Measurements from ENCODE around the gene SLC40A1. TPM values are rescaled to one million over a fixed set of nuclear protein-coding genes. Genes with fewer than 3 reads are reported as not detected.

SLC40A1 gene
- total and polyA plus RNA-seq, 2 of the 8 experiments (the other 6 are each of a cell fraction or from before 2014, with no cell fraction given), result 0.03 TPM; not detected in 1

DNA sequence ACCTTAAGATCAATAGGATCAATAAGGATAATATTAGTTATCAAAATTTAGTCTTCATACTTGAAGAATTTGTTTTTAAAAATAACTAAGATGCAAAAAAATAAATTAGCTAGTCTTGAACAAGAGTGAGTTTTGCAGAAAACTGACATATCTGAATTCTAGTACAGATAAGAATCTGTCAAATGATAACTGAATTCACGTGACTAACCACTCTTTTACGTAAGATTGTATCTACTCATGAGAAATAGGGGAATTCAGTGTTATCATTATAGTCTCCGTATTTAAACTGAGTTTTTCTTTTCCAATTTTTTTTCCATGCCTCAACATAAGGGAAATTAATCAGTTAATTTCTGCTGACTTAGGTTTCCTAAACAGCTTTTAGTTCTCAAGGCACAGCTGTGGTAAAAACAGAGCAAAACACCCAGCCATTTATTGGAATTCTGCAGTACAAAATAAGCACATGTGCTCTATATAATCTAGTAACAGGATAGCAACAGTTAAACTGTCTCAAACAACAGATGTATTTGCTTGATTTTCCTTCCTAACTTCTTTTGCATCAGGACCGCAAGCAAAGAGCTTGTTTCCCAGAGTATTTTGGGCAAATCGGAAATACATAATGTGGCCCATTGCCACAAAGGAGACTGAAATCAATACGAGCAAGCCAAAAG, 19.1 kb downstream of the SLC40A1 start:
- H3K9me3 ChIP-seq (ENCODE audit: insufficient read depth in 2 of 2, low read depth in 1 of 2, low read length in 1 of 2), result no peaks in the 10 kb centered on the region
- no peaks in the 10 kb centered on the region for H3K23me2 ChIP-seq (ENCODE audit: low read depth, low read length)
- DNase-seq (ENCODE audit: low read depth in 1 of 2, low spot score in 2 of 2) (no peak), FAIRE-seq (no peak)
- H4K91ac ChIP-seq (replicated peaks; ENCODE audit: insufficient read length, low read length), result no peak overlapping the region
- WGBS, 2 experiments (ENCODE audit: extremely low coverage in 1 of 2, insufficient coverage in 1 of 2, insufficient read length in 1 of 2, insufficient replicate concordance in 2 of 2, low coverage in 1 of 2, low lambda C conversion rate in 2 of 2, missing lambda C conversion rate in 1 of 2), result 88% methylated on average over 6 of the region's 6 CpGs; no CpG with 5 or more reads in 1 of the 2 experiments
- H3K79me2 ChIP-seq (ENCODE audit: control insufficient read depth in 1 of 2, insufficient read depth in 2 of 2, low read length in 2 of 2), result no peaks in the 10 kb centered on the region
- H3K4me1 ChIP-seq (replicated peaks in 1 of 4; ENCODE audit: control insufficient read depth in 3 of 4, insufficient read depth in 4 of 4, low read length in 3 of 4), result no peaks in the 10 kb centered on the region
- TF ChIP-seq NRF1 (IDR thresholded peaks at IDR 0.05; ENCODE audit: low read depth, low read length), result no peak
- TF ChIP-seq TCF12 (IDR thresholded peaks at IDR 0.05; ENCODE audit: low read depth, low read length), result no peak
- no peak for TF ChIP-seq SIN3A (conservative IDR thresholded peaks at IDR 0.05 in 1 of 2, IDR thresholded peaks at IDR 0.05 in 1 of 2; ENCODE audit: low read depth in 1 of 2, low read length in 2 of 2)
- no peak for TF ChIP-seq TAF1 (IDR thresholded peaks at IDR 0.05; ENCODE audit: low read depth, low read length)
- no peak for TF ChIP-seq ZNF274 (IDR thresholded peaks at IDR 0.05; ENCODE audit: borderline replicate concordance, extremely low read depth, low read length)
- no peak for TF ChIP-seq CEBPB (IDR thresholded peaks at IDR 0.05; ENCODE audit: low read depth, low read length)
- no peak for TF ChIP-seq FOSL1 (IDR thresholded peaks at IDR 0.05; ENCODE audit: insufficient read depth, low read depth, low read length)
- no peak overlapping the region for H2BK12ac ChIP-seq (ENCODE audit: low read depth, low read length)
- no peak overlapping the region for H2BK120ac ChIP-seq (replicated peaks; ENCODE audit: low read depth, low read length)
- CTCF ChIA-PET (ENCODE audit: partially characterized antibody), result interaction anchor here (1.3 to 1.5 kb wide), 2 partner anchors 11 to 96 kb away, joined by 3 to 4 read pairs; no protein-coding TSS in a partner anchor
- H3K27me3 ChIP-seq (replicated peaks in 1 of 4; ENCODE audit: control insufficient read depth in 3 of 4, extremely low read depth in 1 of 4, insufficient read depth in 3 of 4, low read length in 3 of 4), result no peaks in the 10 kb centered on the region
- no peak overlapping the region for H2BK5ac ChIP-seq (ENCODE audit: low read depth, low read length)
- no peaks in the 10 kb centered on the region for H3K79me1 ChIP-seq (ENCODE audit: low read depth, low read length)
- POLR2A ChIA-PET (ENCODE audit: partially characterized antibody), result no interaction called here
- no peak overlapping the region for H2AK5ac ChIP-seq (ENCODE audit: low read depth, low read length)
- H3K18ac ChIP-seq (ENCODE audit: extremely low read depth, low read length), result no peak overlapping the region
- H2BK20ac ChIP-seq (ENCODE audit: low read length), result no peak overlapping the region
- no peak overlapping the region for H3K4me3 ChIP-seq (ENCODE audit: extremely low read depth in 1 of 4, insufficient read depth in 2 of 4, low read depth in 3 of 4, low read length in 4 of 4)
- no peaks in the 10 kb centered on the region for H4K20me1 ChIP-seq (replicated peaks in 1 of 2; ENCODE audit: control insufficient read depth in 1 of 2, insufficient read depth in 2 of 2, low read length in 2 of 2)
- H2AFZ ChIP-seq (ENCODE audit: low read length), result no peak overlapping the region
- no peak overlapping the region for H3K9ac ChIP-seq (replicated peaks in 1 of 4; ENCODE audit: extremely low read depth in 1 of 4, low read depth in 3 of 4, low read length in 3 of 4)
- no peak overlapping the region for H3K27ac ChIP-seq (ENCODE audit: low read depth, low read length)
- H3K4me2 ChIP-seq (ENCODE audit: insufficient read depth in 1 of 2, low read depth in 2 of 2, low read length in 2 of 2), result no peak overlapping the region
- no peaks in the 10 kb centered on the region for H3K36me3 ChIP-seq (ENCODE audit: control insufficient read depth in 2 of 4, insufficient read depth in 4 of 4, low read length in 3 of 4)
- H4K8ac ChIP-seq (ENCODE audit: extremely low read depth, insufficient read depth, low read length), result no peak overlapping the region
- no peak overlapping the region for H3K14ac ChIP-seq (ENCODE audit: insufficient read length)
- H4K5ac ChIP-seq (ENCODE audit: insufficient read length, low read depth, low read length), result no peak overlapping the region
- no peak overlapping the region for H3K56ac ChIP-seq (replicated peaks; ENCODE audit: insufficient read length, low read depth, low read length)
- H3K4ac ChIP-seq (replicated peaks; ENCODE audit: insufficient read length, low read depth, low read length), result no peak overlapping the region
- no peak overlapping the region for H2BK15ac ChIP-seq (ENCODE audit: low read length)
- H3K23ac ChIP-seq (ENCODE audit: insufficient read length), result no peak overlapping the region

All from H1 (cell line).